Measurements from ENCODE around the gene RNF41.

RNF41 gene

GRCh38 chr12:56154818-56155217, 66.9 kb downstream of the RNF41 start:
- in situ Hi-C loops (cut with MboI; ENCODE audit: low sequenced_read_pairs), result no loop called here

GRCh38 chr12:56154246-56154771, 67.4 kb downstream of the RNF41 start:
- in situ Hi-C loops (cut with MboI; ENCODE audit: low sequenced_read_pairs), result no loop called here

- in situ Hi-C loops (cut with MboI; ENCODE audit: low sequenced_read_pairs), result no loop called here
Observed at GRCh38 chr12:56153678-56154065, 68.0 kb downstream of the RNF41 start.

- in situ Hi-C loops (cut with MboI; ENCODE audit: low sequenced_read_pairs), result no loop called here
Observed at GRCh38 chr12:56152756-56153677, 68.7 kb downstream of the RNF41 start.
